Endodermal cell (in vitro differentiated cells): ENCODE results near the gene ASAP3. TPM values are rescaled to one million over a fixed set of nuclear protein-coding genes. Genes with fewer than 3 reads are reported as not detected.

Experiments
- DNase-seq: peaks from one replicate; pipeline ENCODE4 v3.0.0-alpha.2; 2017
- H3K27ac ChIP-seq: 2 replicates; pipeline ENCODE4 v1.5.1; 2013; ENCODE audit warnings: mild to moderate bottlenecking, low read depth, low read length, moderate library complexity
- H3K27me3 ChIP-seq: 2 replicates; pipeline ENCODE4 v1.6.1; 2013; ENCODE audit warnings: mild to moderate bottlenecking, low read length, moderate library complexity; ENCODE audit not compliant: insufficient read depth, control insufficient read depth, poor library complexity, severe bottlenecking
- H3K36me3 ChIP-seq: 2 replicates; pipeline ENCODE4 v1.7.0; 2013; ENCODE audit warnings: mild to moderate bottlenecking, low read length, moderate library complexity; ENCODE audit not compliant: control insufficient read depth, insufficient read depth
- H3K4me1 ChIP-seq: one replicate; pipeline ENCODE4 v1.7.0; 2013; ENCODE audit warnings: low read length; ENCODE audit not compliant: control insufficient read depth, insufficient read depth
- H3K4me3 ChIP-seq: 2 replicates; pipeline ENCODE4 v1.5.1; 2013; ENCODE audit warnings: mild to moderate bottlenecking, low read length, moderate library complexity
- H3K9ac ChIP-seq: 2 replicates; pipeline ENCODE4 v1.6.1; 2013; ENCODE audit warnings: mild to moderate bottlenecking, low read length, moderate library complexity; ENCODE audit not compliant: poor library complexity, severe bottlenecking; ENCODE audit errors: extremely low read depth
- H3K9me3 ChIP-seq: 2 replicates; pipeline ENCODE4 v1.6.1; 2013; ENCODE audit warnings: mild to moderate bottlenecking, low read length, moderate library complexity; ENCODE audit not compliant: control insufficient read depth
- H3K27ac Mint-ChIP-seq: 2 replicates; pipeline ENCODE4 v1.8.0; 2020; ENCODE audit warnings: mixed read lengths
- H3K27me3 Mint-ChIP-seq: 2 replicates; pipeline ENCODE4 v1.8.0; 2021; ENCODE audit warnings: mild to moderate bottlenecking, mixed read lengths; ENCODE audit not compliant: insufficient read depth
- H3K36me3 Mint-ChIP-seq: 2 replicates; pipeline ENCODE4 v1.8.0; 2020; ENCODE audit warnings: low read depth, mixed read lengths
- H3K4me1 Mint-ChIP-seq: 2 replicates; pipeline ENCODE4 v1.8.0; 2020; ENCODE audit warnings: mixed read lengths
- H3K4me3 Mint-ChIP-seq: 2 replicates; pipeline ENCODE4 v1.8.0; 2020; ENCODE audit warnings: mild to moderate bottlenecking, moderate library complexity, mixed read lengths
- H3K9me3 Mint-ChIP-seq: 2 replicates; pipeline ENCODE4 v1.8.0; 2020; ENCODE audit warnings: mild to moderate bottlenecking, mixed read lengths
- CTCF ChIP-seq: fragments of 200-600 bp; sonication (generic); conservative IDR thresholded peaks from 2 replicates; pipeline ENCODE4 v1.5.0; 2021; ENCODE audit warnings: antibody characterized with exemption, mild to moderate bottlenecking
- WGBS, 2 experiments: methylation state at CpG; one replicate each; pipeline versions ENCODE4 v1.1.5 to v1.1.7; 2013; ENCODE audit warnings: missing lambda C conversion rate in 2 of 2, mixed read lengths in 1 of 2; ENCODE audit not compliant: insufficient coverage in 1 of 2, insufficient read length in 1 of 2; 5-methylcytosine and 5-hydroxymethylcytosine counted together
- total RNA-seq, 2 donors: library from RNA; stranded (reverse); fragmentation: NEBNext Ultra II Directional in 1 of 2; extraction: Animal tissue kit (Norgen Biotek cat#: 25700) in 1 of 2; gene quantifications; 2 replicates in 1 of 2; 3 replicates in 1 of 2; pipeline ENCODE4 v1.2.1, GENCODE V29; 2021

Gene ASAP3
- total RNA-seq, 2 donors from 2014 or later, result 78.7 to 91.0 TPM

GRCh38 chr1:23480187-23481025 is 3.6 kb downstream of the ASAP3 start:
- no peak overlapping the region for H3K9ac ChIP-seq
- peaks cover 6% of the 10 kb centered on the region for H3K27me3 ChIP-seq
- peaks cover 9% of the 10 kb centered on the region for H3K36me3 Mint-ChIP-seq
- peaks cover 4% of the 10 kb centered on the region for H3K4me1 ChIP-seq
- 87 to 91% methylated on average over 1 to 3 of the region's 4 CpGs for WGBS, 2 experiments
- no peak overlapping the region for H3K27ac Mint-ChIP-seq
- no peaks in the 10 kb centered on the region for H3K9me3 Mint-ChIP-seq
- no peak overlapping the region for H3K4me3 Mint-ChIP-seq
- no peaks in the 10 kb centered on the region for H3K36me3 ChIP-seq
- H3K9me3 ChIP-seq, result no peaks in the 10 kb centered on the region
- peaks cover 19% of the 10 kb centered on the region for H3K4me1 Mint-ChIP-seq
- no peak overlapping the region for H3K4me3 ChIP-seq
- H3K27me3 Mint-ChIP-seq, result peaks cover 8% of the 10 kb centered on the region
- H3K27ac ChIP-seq, result no peak overlapping the region
- no peak for TF ChIP-seq CTCF
- no peak for DNase-seq

- no peaks in the 10 kb centered on the region for H3K36me3 ChIP-seq
- no peak for TF ChIP-seq CTCF
- H3K27me3 Mint-ChIP-seq, result peaks cover under 1% of the 10 kb centered on the region
- H3K9me3 ChIP-seq, result no peaks in the 10 kb centered on the region
- no peak overlapping the region for H3K27ac Mint-ChIP-seq
- H3K9ac ChIP-seq, result no peak overlapping the region
- no peak overlapping the region for H3K27ac ChIP-seq
- DNase-seq, result no peak
- 100% methylated on average over 2 of the region's 2 CpGs; no CpG with 5 or more reads in 1 of the 2 experiments for WGBS, 2 experiments
- H3K36me3 Mint-ChIP-seq, result peaks cover 9% of the 10 kb centered on the region
- H3K4me3 Mint-ChIP-seq, result no peak overlapping the region
- no peaks in the 10 kb centered on the region for H3K9me3 Mint-ChIP-seq
- H3K27me3 ChIP-seq, result no peaks in the 10 kb centered on the region
- no peak overlapping the region for H3K4me3 ChIP-seq
- H3K4me1 Mint-ChIP-seq, result peaks cover 14% of the 10 kb centered on the region
- peaks cover 4% of the 10 kb centered on the region for H3K4me1 ChIP-seq
Measured at GRCh38 chr1:23479666-23479941, 4.4 kb downstream of the ASAP3 start.

GRCh38 chr1:23478896-23479665 is 4.9 kb downstream of the ASAP3 start:
- DNase-seq, result no peak
- H3K9ac ChIP-seq, result no peak overlapping the region
- peaks cover 4% of the 10 kb centered on the region for H3K4me1 ChIP-seq
- no peaks in the 10 kb centered on the region for H3K9me3 ChIP-seq
- H3K27me3 ChIP-seq, result no peaks in the 10 kb centered on the region
- H3K27me3 Mint-ChIP-seq, result no peaks in the 10 kb centered on the region
- no peak overlapping the region for H3K4me3 ChIP-seq
- peaks cover 14% of the 10 kb centered on the region for H3K4me1 Mint-ChIP-seq
- TF ChIP-seq CTCF, result no peak
- H3K36me3 Mint-ChIP-seq, result peaks cover 9% of the 10 kb centered on the region
- no peaks in the 10 kb centered on the region for H3K9me3 Mint-ChIP-seq
- H3K27ac Mint-ChIP-seq, result peak overlapping the region; percentile 45
- 87 to 88% methylated on average over 6 to 9 of the region's 9 CpGs for WGBS, 2 experiments
- H3K36me3 ChIP-seq, result no peaks in the 10 kb centered on the region
- no peak overlapping the region for H3K4me3 Mint-ChIP-seq
- no peak overlapping the region for H3K27ac ChIP-seq
